ENCODE results near the gene ZNF70.

The ZNF70 gene

GRCh38 chr22:23697031-23697970 is 53.6 kb downstream of the ZNF70 start:
- intact Hi-C loops (cut with DNase I) = no loop called here
- peak in 1 of 10 donors; percentile 73 for DNase-seq

GRCh38 chr22:23696326-23696851 is 54.5 kb downstream of the ZNF70 start:
- DNase-seq = peak in 3 of 10 donors; percentile 39 to 85 (median 82)
- intact Hi-C loops (cut with DNase I) = no loop called here

GRCh38 chr22:23695571-23696325 is 55.2 kb downstream of the ZNF70 start:
- intact Hi-C loops (cut with DNase I) = no loop called here

GRCh38 chr22:23695141-23695540 is 55.8 kb downstream of the ZNF70 start:
- peak in 2 of 10 donors; percentile 33 to 51 for DNase-seq
- intact Hi-C loops (cut with DNase I) = no loop called here

More at GRCh38 chr22:23695571-23696325, 55.2 kb downstream of the ZNF70 start:
- peak in 2 of 10 donors; percentile 36 to 47 for DNase-seq

- intact Hi-C loops (cut with DNase I) = no loop called here
- DNase-seq = peak in 2 of 10 donors; percentile 43 to 60
Measured at GRCh38 chr22:23693979-23694680, 56.8 kb downstream of the ZNF70 start.

- intact Hi-C loops (cut with DNase I) = no loop called here
- peak in 1 of 10 donors; percentile 69 for DNase-seq
Measured at GRCh38 chr22:23692598-23693291, 58.2 kb downstream of the ZNF70 start.

GRCh38 chr22:23691748-23692423 is 59.0 kb downstream of the ZNF70 start:
- intact Hi-C loops (cut with DNase I) = no loop called here
- peak in 1 of 10 donors; percentile 27 for DNase-seq

GRCh38 chr22:23690713-23691112 is 60.2 kb downstream of the ZNF70 start, which contains the start of gene RGL4:
RGL4 (plus strand) TSS chr22:23691013; CDS start chr22:23692031, 1,018 bp downstream.
- DNase-seq = peak in 1 of 10 donors; percentile 7
- intact Hi-C loops (cut with DNase I) = no loop called here

- intact Hi-C loops (cut with DNase I) = no loop called here
- DNase-seq = peak in 1 of 10 donors; percentile 22
Measured at GRCh38 chr22:23689414-23689813, 61.5 kb downstream of the ZNF70 start.
